ENCODE data around the gene SART1.
"Not testable (repeated sequence)": the region's sequence is repeated elsewhere in the genome, so short reads cannot be mapped to it uniquely, and the experiment has no call there.

SART1 gene

GRCh38 chr11:66007201-66007634, 45.7 kb downstream of the SART1 start:
- Histone ChIP-seq H3K36me3 (ENCODE audit: control insufficient read depth, insufficient read depth, low read length) (peaks cover 16% of the 10 kb centered on the region), H3K4me3 (ENCODE audit: insufficient read depth, low read depth, low read length) (no peak overlapping the region), H3K9me3 (ENCODE audit: control insufficient read depth, low read length) (no peaks in the 10 kb centered on the region), H3K4me1 (ENCODE audit: control insufficient read depth, insufficient read depth, low read length) (peaks cover 7% of the 10 kb centered on the region), H3K27ac (ENCODE audit: insufficient read depth, low read depth, low read length, poor library complexity, severe bottlenecking) (no peak overlapping the region), H3K27me3 (ENCODE audit: control insufficient read depth, insufficient read depth, low read length, poor library complexity, severe bottlenecking) (peaks cover 13% of the 10 kb centered on the region)
- WGBS, 2 experiments: 66 to 69% methylated on average over 5 of the region's 5 CpGs

GRCh38 chr11:66008095-66008467, 46.5 kb downstream of the SART1 start:
- WGBS, 2 experiments: 90 to 94% methylated on average over 2 of the region's 2 CpGs
- Histone ChIP-seq H3K4me1 (ENCODE audit: control insufficient read depth, insufficient read depth, low read length) (peaks cover 8% of the 10 kb centered on the region), H3K9me3 (ENCODE audit: control insufficient read depth, low read length) (no peaks in the 10 kb centered on the region), H3K27ac (ENCODE audit: insufficient read depth, low read depth, low read length, poor library complexity, severe bottlenecking) (no peak overlapping the region), H3K36me3 (ENCODE audit: control insufficient read depth, insufficient read depth, low read length) (peaks cover 16% of the 10 kb centered on the region), H3K4me3 (ENCODE audit: insufficient read depth, low read depth, low read length) (no peak overlapping the region), H3K27me3 (ENCODE audit: control insufficient read depth, insufficient read depth, low read length, poor library complexity, severe bottlenecking) (peaks cover 15% of the 10 kb centered on the region)

GRCh38 chr11:66008468-66009101, 47.1 kb downstream of the SART1 start:
- WGBS, 2 experiments: 68 to 72% methylated on average over 10 of the region's 10 CpGs
- H3K27ac ChIP-seq (ENCODE audit: insufficient read depth, low read depth, low read length, poor library complexity, severe bottlenecking): no peak overlapping the region
- H3K9me3 ChIP-seq (ENCODE audit: control insufficient read depth, low read length): no peaks in the 10 kb centered on the region
- H3K4me3 ChIP-seq (ENCODE audit: insufficient read depth, low read depth, low read length): no peak overlapping the region
- peaks cover 16% of the 10 kb centered on the region for H3K36me3 ChIP-seq (ENCODE audit: control insufficient read depth, insufficient read depth, low read length)
- H3K4me1 ChIP-seq (ENCODE audit: control insufficient read depth, insufficient read depth, low read length): peaks cover 13% of the 10 kb centered on the region
- H3K27me3 ChIP-seq (ENCODE audit: control insufficient read depth, insufficient read depth, low read length, poor library complexity, severe bottlenecking): peaks cover 15% of the 10 kb centered on the region

GRCh38 chr11:66010036-66010435, 48.5 kb downstream of the SART1 start:
- Histone ChIP-seq H3K4me1 (ENCODE audit: control insufficient read depth, insufficient read depth, low read length) (peaks cover 14% of the 10 kb centered on the region), H3K27me3 (ENCODE audit: control insufficient read depth, insufficient read depth, low read length, poor library complexity, severe bottlenecking) (peaks cover 15% of the 10 kb centered on the region)
- 79 to 86% methylated on average over 4 of the region's 4 CpGs for WGBS, 2 experiments
- not testable (repeated sequence) for H3K4me3 ChIP-seq (ENCODE audit: insufficient read depth, low read depth, low read length); H3K9me3 ChIP-seq (ENCODE audit: control insufficient read depth, low read length); H3K27ac ChIP-seq (ENCODE audit: insufficient read depth, low read depth, low read length, poor library complexity, severe bottlenecking); H3K36me3 ChIP-seq (ENCODE audit: control insufficient read depth, insufficient read depth, low read length)

GRCh38 chr11:66011239-66011784, 49.8 kb downstream of the SART1 start:
- Histone ChIP-seq H3K27me3 (ENCODE audit: control insufficient read depth, insufficient read depth, low read length, poor library complexity, severe bottlenecking) (peaks cover 15% of the 10 kb centered on the region), H3K4me3 (ENCODE audit: insufficient read depth, low read depth, low read length) (no peak overlapping the region)
- 78 to 82% methylated on average over 14 of the region's 14 CpGs for WGBS, 2 experiments

GRCh38 chr11:66011785-66012303, 50.3 kb downstream of the SART1 start, which contains the start of gene CST6:
Gene CST6, plus strand, starts transcription at chr11:66012008. Its CDS starts 37 bp downstream, at chr11:66012045.
- Histone ChIP-seq H3K9me3 (ENCODE audit: control insufficient read depth, low read length) (no peaks in the 10 kb centered on the region), H3K27ac (ENCODE audit: insufficient read depth, low read depth, low read length, poor library complexity, severe bottlenecking) (no peak within 1 kb of the TSS), H3K36me3 (ENCODE audit: control insufficient read depth, insufficient read depth, low read length) (no peaks in the 10 kb centered on the region), H3K27me3 (ENCODE audit: control insufficient read depth, insufficient read depth, low read length, poor library complexity, severe bottlenecking) (peaks cover 15% of the 10 kb centered on the region), H3K4me1 (ENCODE audit: control insufficient read depth, insufficient read depth, low read length) (peaks cover 13% of the 10 kb centered on the region), H3K4me3 (ENCODE audit: insufficient read depth, low read depth, low read length) (no peak within 1 kb of the TSS)
- 71 to 75% methylated on average over 61 of the region's 61 CpGs for WGBS, 2 experiments

More at GRCh38 chr11:66011239-66011784, 49.8 kb downstream of the SART1 start:
- peaks cover 14% of the 10 kb centered on the region for H3K4me1 ChIP-seq (ENCODE audit: control insufficient read depth, insufficient read depth, low read length)
- no peaks in the 10 kb centered on the region for H3K9me3 ChIP-seq (ENCODE audit: control insufficient read depth, low read length)
- H3K36me3 ChIP-seq (ENCODE audit: control insufficient read depth, insufficient read depth, low read length): no peaks in the 10 kb centered on the region
- no peak overlapping the region for H3K27ac ChIP-seq (ENCODE audit: insufficient read depth, low read depth, low read length, poor library complexity, severe bottlenecking)

- WGBS, 2 experiments: 85 to 87% methylated on average over 11 of the region's 12 CpGs
- H3K4me3 ChIP-seq (ENCODE audit: insufficient read depth, low read depth, low read length): no peak overlapping the region
- H3K4me1 ChIP-seq (ENCODE audit: control insufficient read depth, insufficient read depth, low read length): peaks cover 7% of the 10 kb centered on the region
- no peak overlapping the region for H3K27ac ChIP-seq (ENCODE audit: insufficient read depth, low read depth, low read length, poor library complexity, severe bottlenecking)
- no peaks in the 10 kb centered on the region for H3K36me3 ChIP-seq (ENCODE audit: control insufficient read depth, insufficient read depth, low read length)
- H3K27me3 ChIP-seq (ENCODE audit: control insufficient read depth, insufficient read depth, low read length, poor library complexity, severe bottlenecking): peaks cover 15% of the 10 kb centered on the region
- no peaks in the 10 kb centered on the region for H3K9me3 ChIP-seq (ENCODE audit: control insufficient read depth, low read length)
Measured at GRCh38 chr11:66012371-66012945, 50.9 kb downstream of the SART1 start.

GRCh38 chr11:66012946-66013761, 51.6 kb downstream of the SART1 start:
- Histone ChIP-seq H3K36me3 (ENCODE audit: control insufficient read depth, insufficient read depth, low read length) (no peaks in the 10 kb centered on the region), H3K27me3 (ENCODE audit: control insufficient read depth, insufficient read depth, low read length, poor library complexity, severe bottlenecking) (peaks cover 15% of the 10 kb centered on the region), H3K27ac (ENCODE audit: insufficient read depth, low read depth, low read length, poor library complexity, severe bottlenecking) (no peak overlapping the region), H3K9me3 (ENCODE audit: control insufficient read depth, low read length) (no peaks in the 10 kb centered on the region), H3K4me3 (ENCODE audit: insufficient read depth, low read depth, low read length) (no peak overlapping the region), H3K4me1 (ENCODE audit: control insufficient read depth, insufficient read depth, low read length) (peaks cover 7% of the 10 kb centered on the region)
- WGBS, 2 experiments: 89 to 91% methylated on average over 12 of the region's 12 CpGs

- Histone ChIP-seq H3K4me3 (ENCODE audit: insufficient read depth, low read depth, low read length) (no peak overlapping the region), H3K27ac (ENCODE audit: insufficient read depth, low read depth, low read length, poor library complexity, severe bottlenecking) (no peak overlapping the region), H3K4me1 (ENCODE audit: control insufficient read depth, insufficient read depth, low read length) (peaks cover 7% of the 10 kb centered on the region), H3K36me3 (ENCODE audit: control insufficient read depth, insufficient read depth, low read length) (no peaks in the 10 kb centered on the region), H3K9me3 (ENCODE audit: control insufficient read depth, low read length) (no peaks in the 10 kb centered on the region), H3K27me3 (ENCODE audit: control insufficient read depth, insufficient read depth, low read length, poor library complexity, severe bottlenecking) (peaks cover 15% of the 10 kb centered on the region)
- 85 to 86% methylated on average over 7 of the region's 7 CpGs for WGBS, 2 experiments
Measured at GRCh38 chr11:66013762-66014100, 52.2 kb downstream of the SART1 start.
